C4-2B (cell line): Measurements from ENCODE around the gene HKDC1.

Experiments
- ZFX ChIP-seq: fragments of 450-650 bp; IDR thresholded peaks from 2 replicates; pipeline ENCODE4 v1.6.1; 2017
- TF ChIP-seq, protein P1 (sequence below): fragments of 450-650 bp; conservative IDR thresholded peaks from 2 replicates; pipeline ENCODE4 v1.5.1; 2017; ENCODE audit warnings: mild to moderate bottlenecking

DNA sequence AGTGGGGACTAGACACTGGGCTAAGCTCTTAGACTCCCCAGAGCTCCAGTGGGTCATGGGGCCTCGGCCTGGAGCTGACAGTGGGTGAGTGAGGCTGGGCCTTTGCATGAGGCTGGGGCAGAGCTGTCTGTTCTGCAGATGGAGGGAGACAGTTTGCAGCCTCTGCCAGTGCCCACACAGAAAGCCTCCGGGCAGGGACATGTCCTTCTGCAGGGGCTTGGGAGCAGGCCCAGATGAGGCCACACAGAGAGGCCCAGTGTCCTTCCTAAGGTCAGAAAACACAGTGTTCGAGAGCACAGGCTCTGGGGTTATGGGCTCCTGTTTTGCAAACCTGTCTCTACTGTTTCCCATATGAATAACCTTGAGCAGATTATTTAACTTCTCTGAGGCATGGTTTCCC is 33.0 kb downstream of the HKDC1 start:
- TF ChIP-seq, protein P1, sequence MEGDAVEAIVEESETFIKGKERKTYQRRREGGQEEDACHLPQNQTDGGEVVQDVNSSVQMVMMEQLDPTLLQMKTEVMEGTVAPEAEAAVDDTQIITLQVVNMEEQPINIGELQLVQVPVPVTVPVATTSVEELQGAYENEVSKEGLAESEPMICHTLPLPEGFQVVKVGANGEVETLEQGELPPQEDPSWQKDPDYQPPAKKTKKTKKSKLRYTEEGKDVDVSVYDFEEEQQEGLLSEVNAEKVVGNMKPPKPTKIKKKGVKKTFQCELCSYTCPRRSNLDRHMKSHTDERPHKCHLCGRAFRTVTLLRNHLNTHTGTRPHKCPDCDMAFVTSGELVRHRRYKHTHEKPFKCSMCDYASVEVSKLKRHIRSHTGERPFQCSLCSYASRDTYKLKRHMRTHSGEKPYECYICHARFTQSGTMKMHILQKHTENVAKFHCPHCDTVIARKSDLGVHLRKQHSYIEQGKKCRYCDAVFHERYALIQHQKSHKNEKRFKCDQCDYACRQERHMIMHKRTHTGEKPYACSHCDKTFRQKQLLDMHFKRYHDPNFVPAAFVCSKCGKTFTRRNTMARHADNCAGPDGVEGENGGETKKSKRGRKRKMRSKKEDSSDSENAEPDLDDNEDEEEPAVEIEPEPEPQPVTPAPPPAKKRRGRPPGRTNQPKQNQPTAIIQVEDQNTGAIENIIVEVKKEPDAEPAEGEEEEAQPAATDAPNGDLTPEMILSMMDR = no peak
- no peak for TF ChIP-seq ZFX
